Hepatocyte (in vitro differentiated cells): ENCODE measurements around the gene ARHGAP35.

Source experiments
- EZH2phosphoT487 ChIP-seq: fragments of 200-600 bp; sonication (generic); IDR thresholded peaks from one replicate; pipeline ENCODE4 v1.6.1; 2018; ENCODE audit warnings: antibody characterized with exemption, mild to moderate bottlenecking, low read depth, moderate library complexity; ENCODE audit not compliant: unreplicated experiment, severe bottlenecking
- TF ChIP-seq, protein P1 (sequence below): fragments of 200-600 bp; sonication (generic); IDR thresholded peaks from 2 replicates; pipeline ENCODE4 v1.5.1; 2016; ENCODE audit warnings: antibody characterized with exemption, mild to moderate bottlenecking; ENCODE audit not compliant: poor library complexity

GRCh38 chr19:46850228-46851203, 10.3 kb upstream of the ARHGAP35 start, which contains the start of gene AP2S1:
- TF ChIP-seq, protein P1, sequence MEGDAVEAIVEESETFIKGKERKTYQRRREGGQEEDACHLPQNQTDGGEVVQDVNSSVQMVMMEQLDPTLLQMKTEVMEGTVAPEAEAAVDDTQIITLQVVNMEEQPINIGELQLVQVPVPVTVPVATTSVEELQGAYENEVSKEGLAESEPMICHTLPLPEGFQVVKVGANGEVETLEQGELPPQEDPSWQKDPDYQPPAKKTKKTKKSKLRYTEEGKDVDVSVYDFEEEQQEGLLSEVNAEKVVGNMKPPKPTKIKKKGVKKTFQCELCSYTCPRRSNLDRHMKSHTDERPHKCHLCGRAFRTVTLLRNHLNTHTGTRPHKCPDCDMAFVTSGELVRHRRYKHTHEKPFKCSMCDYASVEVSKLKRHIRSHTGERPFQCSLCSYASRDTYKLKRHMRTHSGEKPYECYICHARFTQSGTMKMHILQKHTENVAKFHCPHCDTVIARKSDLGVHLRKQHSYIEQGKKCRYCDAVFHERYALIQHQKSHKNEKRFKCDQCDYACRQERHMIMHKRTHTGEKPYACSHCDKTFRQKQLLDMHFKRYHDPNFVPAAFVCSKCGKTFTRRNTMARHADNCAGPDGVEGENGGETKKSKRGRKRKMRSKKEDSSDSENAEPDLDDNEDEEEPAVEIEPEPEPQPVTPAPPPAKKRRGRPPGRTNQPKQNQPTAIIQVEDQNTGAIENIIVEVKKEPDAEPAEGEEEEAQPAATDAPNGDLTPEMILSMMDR: no peak
- TF ChIP-seq EZH2phosphoT487: no peak
